ENCODE data around the gene CORO1C. TPM values are rescaled to one million over a fixed set of nuclear protein-coding genes. Genes with fewer than 3 reads are reported as not detected.

Gene CORO1C
- total RNA-seq, 3 donors from 2014 or later (not counting 1 experiment from before 2014, with no cell fraction given), result 28.9 to 43.5 (median 36.0) TPM

GRCh38 chr12:108666401-108666881 lies 64.9 kb downstream of the CORO1C start:
- H3K27ac Mint-ChIP-seq, result no peak overlapping the region
- Histone ChIP-seq H3K36me3 (ENCODE audit: control insufficient read depth, insufficient read depth, low read length) (no peaks in the 10 kb centered on the region), H3K4me1 (ENCODE audit: control insufficient read depth, insufficient read depth, low read length) (peaks cover 6% of the 10 kb centered on the region), H3K9me3 (ENCODE audit: control insufficient read depth, insufficient read depth, low read length) (no peaks in the 10 kb centered on the region), H3K27me3 (ENCODE audit: control insufficient read depth, insufficient read depth, low read length) (no peaks in the 10 kb centered on the region), H3K4me3 (ENCODE audit: low read length) (no peak overlapping the region), H3K27ac (ENCODE audit: low read length) (no peak overlapping the region)
- TF ChIP-seq, protein P1, sequence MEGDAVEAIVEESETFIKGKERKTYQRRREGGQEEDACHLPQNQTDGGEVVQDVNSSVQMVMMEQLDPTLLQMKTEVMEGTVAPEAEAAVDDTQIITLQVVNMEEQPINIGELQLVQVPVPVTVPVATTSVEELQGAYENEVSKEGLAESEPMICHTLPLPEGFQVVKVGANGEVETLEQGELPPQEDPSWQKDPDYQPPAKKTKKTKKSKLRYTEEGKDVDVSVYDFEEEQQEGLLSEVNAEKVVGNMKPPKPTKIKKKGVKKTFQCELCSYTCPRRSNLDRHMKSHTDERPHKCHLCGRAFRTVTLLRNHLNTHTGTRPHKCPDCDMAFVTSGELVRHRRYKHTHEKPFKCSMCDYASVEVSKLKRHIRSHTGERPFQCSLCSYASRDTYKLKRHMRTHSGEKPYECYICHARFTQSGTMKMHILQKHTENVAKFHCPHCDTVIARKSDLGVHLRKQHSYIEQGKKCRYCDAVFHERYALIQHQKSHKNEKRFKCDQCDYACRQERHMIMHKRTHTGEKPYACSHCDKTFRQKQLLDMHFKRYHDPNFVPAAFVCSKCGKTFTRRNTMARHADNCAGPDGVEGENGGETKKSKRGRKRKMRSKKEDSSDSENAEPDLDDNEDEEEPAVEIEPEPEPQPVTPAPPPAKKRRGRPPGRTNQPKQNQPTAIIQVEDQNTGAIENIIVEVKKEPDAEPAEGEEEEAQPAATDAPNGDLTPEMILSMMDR (IDR thresholded peaks at IDR 0.05), result no peak
- H3K4me3 Mint-ChIP-seq, result no peak overlapping the region
- intact Hi-C loops (cut with micrococcal nuclease), result no loop called here
- DNase-seq, result no peak
- 82% methylated on average over 3 of the region's 3 CpGs for WGBS (ENCODE audit: insufficient coverage)
- H3K27me3 Mint-ChIP-seq (ENCODE audit: low read depth in 2 of 2), result no peaks in the 10 kb centered on the region
- no peak for ATAC-seq
- H3K9me3 Mint-ChIP-seq, result no peaks in the 10 kb centered on the region
- no peaks in the 10 kb centered on the region for H3K36me3 Mint-ChIP-seq
- H3K4me1 Mint-ChIP-seq, result peaks cover 5 to 15% of the 10 kb centered on the region in 2 donors

DNA sequence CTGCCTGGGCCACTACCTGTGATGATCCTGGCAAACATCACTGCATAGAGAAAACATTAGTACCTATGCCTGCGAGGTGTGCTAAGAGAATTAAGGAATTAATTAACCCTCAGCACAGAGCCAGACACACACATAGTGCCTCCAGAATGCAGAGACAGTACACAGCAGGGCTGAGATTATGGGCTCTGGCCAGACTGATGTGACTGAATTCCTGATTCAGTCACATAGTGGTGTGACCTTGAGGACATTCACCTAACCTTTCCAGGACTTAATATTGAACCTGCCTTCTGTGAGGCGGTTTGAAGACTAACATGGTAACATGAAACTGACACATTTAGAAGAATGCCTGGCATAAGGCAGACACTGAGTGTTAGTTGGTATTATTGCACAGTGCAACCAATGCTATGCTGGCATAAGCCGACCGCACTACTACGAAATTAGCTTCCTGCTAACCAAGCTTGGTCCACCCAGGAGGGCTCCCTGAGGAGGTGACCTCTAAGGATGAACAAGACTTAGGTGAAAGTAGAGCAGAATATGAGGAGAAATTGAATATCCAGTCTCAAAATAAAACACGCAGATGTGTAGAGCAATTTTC lies 65.6 kb downstream of the CORO1C start:
- TF ChIP-seq, protein P1 (IDR thresholded peaks at IDR 0.05), result no peak
- H3K9me3 Mint-ChIP-seq, result no peaks in the 10 kb centered on the region
- peaks cover 6% of the 10 kb centered on the region for H3K4me1 ChIP-seq (ENCODE audit: control insufficient read depth, insufficient read depth, low read length)
- WGBS (ENCODE audit: insufficient coverage), result 90% methylated on average over 6 of the region's 6 CpGs
- H3K36me3 Mint-ChIP-seq, result no peaks in the 10 kb centered on the region
- peak overlapping the region in 1 of 2 donors; percentile 88 for H3K27ac Mint-ChIP-seq
- H3K27ac ChIP-seq (ENCODE audit: low read length), result no peak overlapping the region
- H3K4me3 Mint-ChIP-seq, result no peak overlapping the region
- no peak overlapping the region for H3K4me3 ChIP-seq (ENCODE audit: low read length)
- intact Hi-C loops (cut with micrococcal nuclease), result loop anchor here (2.0 kb wide), 3 partner anchors 65 to 427 kb away; partner anchors contain the start of genes ALKBH2, CORO1C and ISCU
- no peaks in the 10 kb centered on the region for H3K36me3 ChIP-seq (ENCODE audit: control insufficient read depth, insufficient read depth, low read length)
- DNase-seq (no peak), ATAC-seq (no peak)
- peaks cover 5 to 12% of the 10 kb centered on the region in 2 donors for H3K4me1 Mint-ChIP-seq
- H3K27me3 ChIP-seq (ENCODE audit: control insufficient read depth, insufficient read depth, low read length), result no peaks in the 10 kb centered on the region
- no peaks in the 10 kb centered on the region for H3K9me3 ChIP-seq (ENCODE audit: control insufficient read depth, insufficient read depth, low read length)
- H3K27me3 Mint-ChIP-seq (ENCODE audit: low read depth in 2 of 2), result no peaks in the 10 kb centered on the region

GRCh38 chr12:108664338-108665258 lies 66.7 kb downstream of the CORO1C start:
- H3K27me3 ChIP-seq (ENCODE audit: control insufficient read depth, insufficient read depth, low read length), result no peaks in the 10 kb centered on the region
- TF ChIP-seq, protein P1 (IDR thresholded peaks at IDR 0.05), result peak; percentile 84
- ATAC-seq, result peak; percentile 99 to 100 (median 100)
- no peaks in the 10 kb centered on the region for H3K36me3 Mint-ChIP-seq
- DNase-seq, result peak; percentile 65 to 90
- H3K27ac Mint-ChIP-seq, result peak overlapping the region; percentile 63 to 88
- intact Hi-C loops (cut with micrococcal nuclease), result loop anchor here (1.0 to 2.0 kb wide), 6 partner anchors 52 to 428 kb away; partner anchors contain the start of genes ALKBH2, CORO1C and ISCU
- peaks cover 5 to 12% of the 10 kb centered on the region in 2 donors for H3K4me1 Mint-ChIP-seq
- H3K27me3 Mint-ChIP-seq (ENCODE audit: low read depth in 2 of 2), result no peaks in the 10 kb centered on the region
- H3K9me3 ChIP-seq (ENCODE audit: control insufficient read depth, insufficient read depth, low read length), result no peaks in the 10 kb centered on the region
- 13% methylated on average over 4 of the region's 5 CpGs for WGBS (ENCODE audit: insufficient coverage)
- H3K4me1 ChIP-seq (ENCODE audit: control insufficient read depth, insufficient read depth, low read length), result peaks cover 6% of the 10 kb centered on the region
- no peaks in the 10 kb centered on the region for H3K9me3 Mint-ChIP-seq
- no peak overlapping the region for H3K4me3 Mint-ChIP-seq
- no peaks in the 10 kb centered on the region for H3K36me3 ChIP-seq (ENCODE audit: control insufficient read depth, insufficient read depth, low read length)
- peak overlapping the region; percentile 14 for H3K27ac ChIP-seq (ENCODE audit: low read length)
- no peak overlapping the region for H3K4me3 ChIP-seq (ENCODE audit: low read length)

All from natural killer cell (primary cell).